Stimulated activated CD8-positive, alpha-beta memory T cell treated with anti-CD3 and anti-CD28 coated beads, Interleukin-4, amount 100 ng/mL, for 24 hours (primary cell): Measurements from ENCODE around the gene KIF2B.
"Not testable (repeated sequence)": the region's sequence is repeated elsewhere in the genome, so short reads cannot be mapped to it uniquely, and the experiment has no call there.

Source experiments
- DNase-seq: peaks from one replicate; pipeline ENCODE4 v3.0.0-alpha.2; 2020; ENCODE audit warnings: low read depth

The KIF2B gene, protein sequence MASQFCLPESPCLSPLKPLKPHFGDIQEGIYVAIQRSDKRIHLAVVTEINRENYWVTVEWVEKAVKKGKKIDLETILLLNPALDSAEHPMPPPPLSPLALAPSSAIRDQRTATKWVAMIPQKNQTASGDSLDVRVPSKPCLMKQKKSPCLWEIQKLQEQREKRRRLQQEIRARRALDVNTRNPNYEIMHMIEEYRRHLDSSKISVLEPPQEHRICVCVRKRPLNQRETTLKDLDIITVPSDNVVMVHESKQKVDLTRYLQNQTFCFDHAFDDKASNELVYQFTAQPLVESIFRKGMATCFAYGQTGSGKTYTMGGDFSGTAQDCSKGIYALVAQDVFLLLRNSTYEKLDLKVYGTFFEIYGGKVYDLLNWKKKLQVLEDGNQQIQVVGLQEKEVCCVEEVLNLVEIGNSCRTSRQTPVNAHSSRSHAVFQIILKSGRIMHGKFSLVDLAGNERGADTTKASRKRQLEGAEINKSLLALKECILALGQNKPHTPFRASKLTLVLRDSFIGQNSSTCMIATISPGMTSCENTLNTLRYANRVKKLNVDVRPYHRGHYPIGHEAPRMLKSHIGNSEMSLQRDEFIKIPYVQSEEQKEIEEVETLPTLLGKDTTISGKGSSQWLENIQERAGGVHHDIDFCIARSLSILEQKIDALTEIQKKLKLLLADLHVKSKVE

DNA sequence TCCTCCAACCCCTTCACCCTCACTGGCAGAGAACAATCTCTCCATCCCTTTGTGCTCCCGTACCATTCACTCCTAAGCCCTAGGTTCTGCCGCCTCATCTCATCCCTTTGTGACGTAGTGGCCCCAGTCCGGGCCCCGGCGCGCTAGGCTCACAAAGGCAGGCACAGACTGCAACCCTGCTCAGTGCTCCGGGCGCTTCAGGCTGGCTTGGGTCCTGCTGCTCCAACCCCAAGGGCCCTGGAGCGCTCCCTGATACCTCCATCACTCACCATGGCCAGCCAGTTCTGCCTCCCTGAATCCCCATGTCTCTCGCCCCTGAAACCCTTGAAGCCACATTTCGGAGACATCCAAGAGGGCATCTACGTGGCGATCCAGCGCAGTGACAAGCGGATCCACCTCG lies at the start of gene KIF2B:
KIF2B (plus strand) TSS at position 164 of the 400 bp plus-strand sequence; CDS start at position 271, 107 bp downstream.
- no peak for DNase-seq

DNA sequence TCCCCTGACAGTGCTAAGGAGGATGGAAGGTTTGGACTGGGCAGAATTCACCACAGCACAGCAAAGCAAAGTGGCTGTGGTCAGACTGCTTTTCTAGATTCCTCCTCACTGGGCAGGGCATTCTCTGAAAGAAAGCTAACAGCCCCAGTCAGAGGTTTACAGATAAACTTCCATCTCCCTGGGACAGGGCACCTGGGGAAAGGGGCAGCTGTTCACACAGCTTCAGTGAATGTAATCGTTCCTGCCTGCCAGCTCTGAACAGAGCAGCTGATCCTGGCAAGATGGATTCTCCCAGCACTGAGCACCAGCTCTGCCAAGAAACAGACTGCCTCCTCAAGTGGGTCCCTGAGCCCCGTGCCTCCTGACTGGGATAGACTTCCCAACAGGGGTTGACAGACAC lies 42.4 kb upstream of the KIF2B start:
- DNase-seq = no peak

DNA sequence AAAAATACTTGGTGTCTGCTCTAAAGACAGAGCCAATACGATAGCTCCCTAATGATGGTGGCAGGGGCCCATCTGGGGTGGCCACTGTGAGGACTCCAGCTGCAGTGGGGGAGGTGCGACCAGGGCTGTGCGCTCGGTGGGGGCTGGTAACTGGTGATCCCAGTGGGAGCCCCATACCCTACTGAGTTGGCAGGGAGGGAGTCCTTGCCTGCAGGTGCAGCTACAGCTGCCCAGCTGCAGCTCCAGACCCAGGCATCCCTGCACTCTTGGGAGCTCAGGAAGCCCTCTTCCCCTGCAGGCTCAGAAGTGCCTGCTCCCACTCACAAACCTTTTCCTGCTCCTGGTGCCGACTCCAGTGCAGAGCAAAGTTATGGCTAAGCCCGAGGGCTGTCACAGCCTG lies 31.2 kb upstream of the KIF2B start:
- DNase-seq = no peak

DNA sequence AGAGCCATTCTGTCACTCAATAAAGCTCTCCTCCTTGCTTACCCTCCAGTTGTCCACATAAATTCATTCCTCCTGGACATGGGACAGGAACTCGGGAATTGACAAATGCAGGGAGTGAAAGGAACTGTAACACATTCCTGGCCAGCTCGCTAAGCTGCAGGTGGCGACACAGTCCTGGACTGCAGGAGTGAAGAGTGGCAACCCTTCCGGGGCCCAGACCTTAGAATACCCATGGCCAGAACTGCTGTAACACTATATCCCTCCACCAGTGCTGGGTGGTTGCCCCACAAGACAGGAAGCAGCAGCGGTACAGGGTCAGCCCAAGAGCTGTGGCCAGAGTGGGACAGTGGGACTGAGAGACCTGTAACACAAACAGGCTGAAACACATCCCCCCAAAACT lies 30.3 kb upstream of the KIF2B start:
- DNase-seq = no peak

DNA sequence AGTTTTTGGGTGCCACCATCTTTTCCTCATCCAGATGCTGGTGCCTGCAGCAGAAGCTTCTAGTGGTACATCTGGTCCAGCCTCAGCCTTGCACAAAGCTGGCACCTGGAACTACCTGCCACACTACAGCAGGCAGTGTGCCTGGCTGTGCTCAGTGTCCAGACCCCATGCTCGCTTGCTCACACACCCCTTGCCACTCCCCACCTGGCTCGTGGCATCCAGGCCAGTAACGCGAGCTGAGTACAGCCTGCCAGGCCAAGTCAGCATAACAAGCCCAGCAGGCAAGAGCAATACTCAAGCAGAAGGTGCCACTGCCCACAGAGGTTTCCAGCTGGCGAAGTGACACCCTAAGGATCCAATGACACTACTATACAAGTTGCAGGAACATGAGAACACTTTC lies 29.7 kb upstream of the KIF2B start:
- DNase-seq = no peak

DNA sequence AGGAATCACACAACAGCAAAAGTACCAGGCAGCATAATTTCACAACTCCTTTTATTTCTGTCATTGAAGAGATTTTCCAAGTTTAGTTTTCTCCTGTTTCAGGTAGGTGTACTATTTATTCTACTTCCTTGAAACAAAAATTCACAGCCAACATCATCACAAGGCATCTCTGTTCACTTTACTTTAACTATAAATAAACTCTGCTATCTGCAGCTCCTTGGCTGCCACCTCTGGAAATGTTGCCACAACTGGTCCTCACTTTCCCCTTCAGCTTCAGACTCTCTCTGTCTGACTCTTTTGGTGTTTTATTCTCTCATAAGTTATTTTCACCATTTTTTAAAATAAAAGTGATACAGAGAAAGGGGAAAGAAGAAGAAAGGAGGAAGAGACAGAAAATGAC lies 27.9 kb upstream of the KIF2B start:
- no peak for DNase-seq

DNA sequence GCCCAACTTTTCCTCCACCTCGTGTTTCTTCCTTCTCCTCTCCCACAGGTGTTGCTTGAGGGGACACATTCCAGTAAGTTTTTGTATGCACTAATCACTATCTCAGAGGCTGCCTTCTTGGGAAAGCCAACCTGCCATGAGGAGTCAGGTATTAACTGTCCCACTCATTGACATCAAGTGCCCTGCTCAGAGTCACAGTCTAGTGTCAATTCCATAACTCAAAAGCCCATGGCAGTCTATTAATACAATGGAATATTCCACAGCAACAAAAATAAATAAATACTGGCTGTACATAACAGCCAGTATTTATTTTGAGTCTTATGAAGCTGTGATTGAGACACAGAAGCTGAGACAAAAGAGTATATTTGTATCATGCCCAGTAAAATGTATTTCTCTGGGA lies 26.1 kb upstream of the KIF2B start:
- no peak for DNase-seq

DNA sequence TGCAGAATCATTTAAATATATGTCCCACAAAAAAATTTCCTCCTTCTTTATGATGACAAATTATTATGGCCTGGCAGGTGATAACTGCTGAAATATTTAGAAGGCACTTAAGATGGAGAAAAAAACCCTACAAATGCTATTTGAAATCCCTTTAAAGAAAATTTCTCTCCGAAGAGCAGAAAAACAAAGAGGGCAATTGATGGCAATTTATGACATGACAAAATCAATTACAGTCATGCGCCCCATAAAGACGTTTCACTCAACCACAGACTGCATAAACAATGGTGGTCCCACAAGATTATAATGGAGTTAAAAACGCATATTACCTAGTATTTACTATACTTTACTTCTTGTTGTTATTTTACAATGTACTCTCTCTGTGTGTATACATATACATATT lies 25.2 kb upstream of the KIF2B start:
- no peak for DNase-seq

DNA sequence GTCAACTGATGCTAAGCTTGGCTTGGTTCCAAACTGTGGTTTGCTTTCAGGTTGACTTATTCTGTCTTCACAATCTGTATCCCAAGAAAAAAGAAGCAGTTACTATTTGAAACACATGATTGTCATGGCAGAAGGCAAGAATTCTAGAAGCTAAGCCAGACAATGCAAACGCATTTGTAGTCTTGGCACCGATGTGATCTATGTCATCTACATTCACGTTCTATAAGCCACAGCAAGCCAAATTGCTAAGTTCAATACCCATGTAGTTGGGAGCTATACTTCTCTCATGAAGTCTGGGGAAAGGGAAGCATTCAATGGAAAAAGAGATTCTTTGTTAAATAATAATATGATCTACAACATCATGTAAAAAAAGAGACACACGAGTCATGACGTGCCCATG lies 18.3 kb upstream of the KIF2B start:
- DNase-seq = no peak

DNA sequence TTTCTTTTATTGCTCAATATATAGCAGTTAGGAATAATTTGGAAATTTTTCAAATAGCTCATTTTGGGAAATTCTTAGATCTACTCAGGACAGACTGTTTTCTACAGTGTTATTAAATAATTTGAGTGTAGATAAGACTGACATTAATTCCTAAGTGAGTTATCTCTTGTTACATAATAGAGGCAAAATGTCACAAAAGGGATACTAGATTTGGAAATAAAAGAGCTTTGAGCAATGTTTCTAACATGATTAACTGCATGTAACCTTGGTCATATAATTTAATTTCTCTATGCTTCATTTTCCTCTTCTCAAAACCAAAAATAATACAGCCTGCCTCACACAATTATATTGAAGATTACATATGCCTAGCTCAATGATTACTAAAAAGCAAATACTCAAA lies 16.3 kb upstream of the KIF2B start:
- no peak for DNase-seq

DNA sequence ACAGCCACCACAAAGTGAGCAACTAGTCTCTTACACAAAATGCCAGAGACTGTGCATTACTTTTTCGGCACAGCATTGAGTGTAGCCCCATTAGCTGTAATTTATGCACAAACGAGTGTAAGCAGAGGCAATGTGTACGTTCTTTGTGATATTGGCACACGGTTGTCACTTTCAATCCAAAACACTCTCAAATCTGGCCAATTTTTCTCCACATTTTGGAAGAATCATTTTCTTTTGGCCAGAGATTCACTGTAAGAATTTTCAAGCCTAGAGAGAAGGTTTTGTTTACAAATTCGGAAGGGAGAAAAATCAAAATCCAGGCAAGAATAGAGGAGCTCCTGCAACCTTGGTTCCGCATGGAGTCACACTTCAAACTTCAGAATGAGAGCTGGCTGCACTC lies 15.4 kb upstream of the KIF2B start:
- DNase-seq = no peak

DNA sequence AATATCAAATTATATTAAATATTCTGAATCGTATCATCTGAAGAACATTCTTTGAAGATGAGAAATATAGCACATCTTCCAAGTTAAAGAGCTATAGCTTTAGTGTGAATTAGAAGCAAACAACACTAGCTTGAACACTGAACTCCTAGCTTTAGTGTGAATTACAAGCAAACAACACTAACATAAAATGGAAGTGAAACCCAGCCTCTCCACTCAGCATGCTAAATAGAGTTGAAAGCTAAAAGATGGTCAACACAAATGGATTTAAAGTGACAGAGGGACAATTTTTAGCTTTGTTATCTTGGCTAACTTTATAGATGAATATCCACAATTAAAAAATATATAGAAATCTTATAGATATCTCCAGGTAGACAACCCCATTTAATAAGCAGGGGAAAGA lies 4.5 kb upstream of the KIF2B start:
- no peak for DNase-seq

DNA sequence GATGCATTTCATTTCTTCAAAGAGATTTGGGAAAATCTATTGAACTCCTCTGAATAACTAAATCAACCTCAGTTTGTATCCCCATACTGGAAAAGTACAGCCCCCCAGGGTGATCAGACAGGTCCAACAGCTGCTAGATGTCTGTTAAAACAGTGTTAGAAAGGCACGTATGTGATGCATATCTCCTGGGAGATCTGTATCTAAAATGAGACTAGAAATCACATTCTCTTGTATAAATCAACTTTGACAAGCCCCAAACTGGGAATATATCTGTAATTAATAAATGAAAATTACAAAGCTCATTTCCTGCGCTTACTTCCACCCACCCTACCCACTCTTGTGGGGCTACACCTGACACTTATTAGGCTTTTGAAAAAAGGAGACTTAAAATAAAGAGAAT lies 3.8 kb upstream of the KIF2B start:
- DNase-seq = no peak

DNA sequence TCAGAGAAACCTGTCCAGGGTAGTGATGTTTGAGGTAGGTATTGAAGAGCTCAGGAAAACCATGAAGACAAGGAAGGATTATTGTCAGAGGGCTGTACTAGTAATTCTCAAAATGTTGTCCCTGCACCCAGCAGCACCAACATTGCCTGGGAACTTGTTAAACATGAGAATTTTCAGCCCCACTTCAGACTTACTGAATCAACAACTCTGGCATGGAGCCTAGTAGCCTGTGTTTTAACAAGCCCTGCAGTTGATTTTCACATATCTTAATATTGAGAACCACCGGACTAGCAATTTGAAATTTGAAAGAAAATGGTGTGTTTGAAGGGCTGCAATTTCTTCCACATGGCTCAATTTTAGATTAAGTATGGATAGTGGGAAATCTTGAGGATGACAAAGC lies 2.8 kb upstream of the KIF2B start:
- DNase-seq = no peak

DNA sequence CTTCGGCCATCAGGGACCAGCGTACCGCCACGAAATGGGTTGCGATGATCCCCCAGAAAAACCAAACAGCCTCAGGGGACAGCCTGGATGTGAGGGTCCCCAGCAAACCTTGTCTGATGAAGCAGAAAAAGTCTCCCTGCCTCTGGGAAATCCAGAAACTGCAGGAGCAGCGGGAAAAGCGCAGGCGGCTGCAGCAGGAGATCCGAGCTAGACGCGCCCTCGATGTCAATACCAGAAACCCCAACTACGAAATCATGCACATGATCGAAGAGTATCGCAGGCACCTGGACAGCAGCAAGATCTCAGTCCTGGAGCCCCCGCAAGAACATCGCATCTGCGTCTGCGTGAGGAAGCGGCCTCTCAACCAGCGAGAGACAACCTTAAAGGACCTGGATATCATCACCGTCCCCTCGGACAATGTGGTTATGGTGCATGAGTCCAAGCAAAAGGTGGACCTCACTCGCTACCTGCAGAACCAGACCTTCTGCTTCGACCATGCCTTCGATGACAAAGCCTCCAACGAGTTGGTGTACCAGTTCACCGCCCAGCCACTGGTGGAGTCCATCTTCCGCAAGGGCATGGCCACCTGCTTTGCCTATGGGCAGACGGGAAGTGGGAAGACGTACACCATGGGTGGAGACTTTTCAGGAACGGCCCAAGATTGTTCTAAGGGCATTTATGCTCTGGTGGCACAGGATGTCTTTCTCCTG lies 769 bp downstream of the KIF2B start:
- DNase-seq = no peak

DNA sequence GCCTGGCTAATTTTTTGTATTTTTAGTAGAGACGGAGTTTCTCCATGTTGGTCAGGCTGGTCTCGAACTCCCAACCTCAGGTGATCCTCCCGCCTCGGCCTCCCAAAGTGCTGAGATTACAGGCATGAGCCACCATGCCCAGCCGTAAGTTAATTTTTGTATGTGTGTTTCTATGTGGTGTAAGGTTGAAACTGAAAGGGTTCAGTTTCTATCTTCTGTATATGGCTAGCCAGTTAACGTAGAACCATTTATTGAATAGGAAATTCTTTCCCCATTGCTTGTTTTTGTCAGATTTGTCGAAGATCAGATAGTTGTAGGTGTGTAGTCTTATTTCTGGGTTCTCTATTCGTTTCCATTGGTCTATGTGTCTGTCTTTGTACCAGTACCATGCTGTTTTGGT lies 12.0 kb downstream of the KIF2B start:
- not testable (repeated sequence) for DNase-seq

DNA sequence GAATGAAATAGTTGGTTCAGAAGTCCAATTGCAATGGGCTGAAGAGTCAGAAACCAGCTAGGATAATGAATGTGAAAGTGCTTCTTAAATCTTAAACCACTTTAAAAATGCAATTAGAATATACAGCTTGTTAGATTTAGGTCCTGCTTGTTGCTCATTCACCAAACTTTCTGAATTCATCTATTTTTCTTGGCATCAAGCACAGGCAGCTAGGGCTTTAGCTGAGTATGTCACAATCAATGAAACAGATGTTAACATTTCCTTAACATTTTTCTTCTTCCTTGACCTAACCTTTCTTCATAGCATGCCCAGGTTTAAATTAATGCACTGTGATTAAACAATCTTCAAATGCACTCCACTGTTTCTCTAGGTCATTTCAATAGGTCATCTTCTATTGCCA lies 14.4 kb downstream of the KIF2B start:
- no peak for DNase-seq

DNA sequence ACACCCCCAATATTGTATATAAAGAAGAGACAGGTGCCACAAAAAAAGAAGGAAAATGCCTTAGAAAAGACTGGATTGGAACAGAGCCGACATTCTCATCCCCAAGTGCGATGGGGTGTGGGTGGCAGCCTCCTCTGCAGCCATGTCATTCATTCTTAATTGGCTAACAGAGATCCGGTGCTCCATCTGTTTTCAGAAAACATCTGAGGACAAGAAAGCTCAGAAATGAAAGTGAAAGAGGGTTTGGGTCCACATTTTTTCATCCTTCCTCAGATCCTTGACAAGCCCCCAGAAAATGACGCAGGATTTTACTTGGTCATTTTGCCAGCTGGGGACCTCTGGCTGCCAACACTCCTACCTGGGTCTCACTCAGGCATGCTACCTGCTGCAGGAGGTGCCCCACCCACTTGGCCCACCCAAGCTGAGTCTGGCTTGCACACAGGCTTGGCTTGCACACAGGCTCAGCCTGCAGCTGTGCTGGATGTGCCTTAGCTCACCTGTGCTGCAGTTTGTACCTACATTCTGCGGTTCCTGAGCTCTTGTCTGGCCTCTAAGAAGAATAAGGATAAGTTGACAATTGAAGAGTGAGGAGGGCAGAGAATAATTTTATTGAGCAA lies 21.9 kb downstream of the KIF2B start:
- no peak for DNase-seq

DNA sequence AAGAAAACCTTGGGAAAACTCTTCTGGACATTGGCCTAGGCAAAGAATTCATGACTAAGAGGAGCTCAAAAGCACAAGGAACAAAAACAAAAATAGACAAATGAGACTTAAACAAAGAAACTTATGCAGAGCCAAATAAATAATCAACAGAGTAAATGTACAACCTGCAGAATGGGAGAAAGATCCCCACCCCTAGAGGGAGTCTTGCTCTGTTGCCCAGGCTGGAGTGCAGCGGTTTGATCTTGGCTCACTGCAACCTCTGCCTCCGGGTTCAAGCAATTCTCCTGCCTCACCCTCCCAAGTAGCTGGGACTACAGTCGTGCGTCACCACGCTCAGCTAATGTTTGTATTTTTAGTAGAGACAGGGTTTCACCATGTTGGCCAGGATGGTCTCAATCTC lies 48.4 kb downstream of the KIF2B start:
- not testable (repeated sequence) for DNase-seq
